OCI-LY3 (cell line): Measurements from ENCODE around the gene DCTN2.

ENCODE experiments used
- H2AFZ ChIP-seq: fragments of 200-600, 300-600 bp; shearing (Covaris generic); 2 replicates; pipeline ENCODE4 v1.6.0; 2014; ENCODE audit warnings: antibody characterized with exemption, low read depth, low read length
- H3K27ac ChIP-seq: fragments of 200-600, 300-600 bp; sonication (generic); 2 replicates; pipeline ENCODE4 v1.5.1; 2014; ENCODE audit warnings: mild to moderate bottlenecking, low read length, moderate library complexity, mixed read lengths
- H3K27me3 ChIP-seq: fragments of 200-600, 300-600 bp; sonication (generic); 2 replicates; pipeline ENCODE4 v1.6.1; 2014; ENCODE audit warnings: low read depth, low read length, mixed read lengths
- H3K36me3 ChIP-seq: fragments of 200-600, 300-600 bp; sonication (generic); replicated peaks from 2 replicates; pipeline ENCODE3; 2014; ENCODE audit warnings: low read depth, low read length, mixed read lengths
- H3K4me1 ChIP-seq: fragments of 300-600, 200-600 bp; sonication (generic); 2 replicates; pipeline ENCODE4 v1.6.1; 2014; ENCODE audit warnings: low read length, mixed read lengths
- H3K4me2 ChIP-seq: fragments of 200-600, 300-600 bp; sonication (generic); 2 replicates; pipeline ENCODE4 v1.6.1; 2014; ENCODE audit warnings: low read length, mixed read lengths
- H3K4me3 ChIP-seq: fragments of 300-600, 200-600 bp; sonication (generic); 2 replicates; pipeline ENCODE4 v1.5.1; 2014; ENCODE audit warnings: antibody characterized with exemption, mild to moderate bottlenecking, low read length, moderate library complexity
- H3K79me2 ChIP-seq: fragments of 300-600, 200-600 bp; shearing (Covaris generic); 2 replicates; pipeline ENCODE4 v1.6.1; 2014; ENCODE audit warnings: mild to moderate bottlenecking, low read length, mixed read lengths
- H3K9ac ChIP-seq: fragments of 300-600, 200-600 bp; shearing (Covaris generic); 2 replicates; pipeline ENCODE4 v1.6.0; 2014; ENCODE audit warnings: mild to moderate bottlenecking, low read length, moderate library complexity
- H3K9me3 ChIP-seq: fragments of 200-600, 300-600 bp; shearing (Covaris generic); 2 replicates; pipeline ENCODE4 v1.6.1; 2014; ENCODE audit warnings: low read length, mixed read lengths; ENCODE audit not compliant: insufficient read depth
- H4K20me1 ChIP-seq: fragments of 200-600, 300-600 bp; sonication (generic); 2 replicates; pipeline ENCODE4 v1.6.1; 2016; ENCODE audit warnings: low read length, mixed read lengths; ENCODE audit not compliant: insufficient read depth
- CTCF ChIP-seq: fragments of 200-600, 300-600 bp; sonication (generic); IDR thresholded peaks from 2 replicates; pipeline ENCODE4 v1.5.1; 2014; ENCODE audit warnings: antibody characterized with exemption, low read length, low read depth
- EZH2phosphoT487 ChIP-seq: fragments of 200-600 bp; shearing (Covaris generic); IDR thresholded peaks from 2 replicates; pipeline ENCODE4 v1.6.1; 2018; ENCODE audit warnings: antibody characterized with exemption, mixed run types, low read depth

Gene DCTN2

GRCh38 chr12:57528176-57528575, 18.8 kb downstream of the DCTN2 start:
- H3K9me3 ChIP-seq: no peaks in the 10 kb centered on the region
- peaks cover 39% of the 10 kb centered on the region for H3K36me3 ChIP-seq
- no peak overlapping the region for H2AFZ ChIP-seq
- 0 out of 2 replicates have a peak, but pooled peaks cover 9% of the 10 kb centered on the region for H4K20me1 ChIP-seq
- H3K4me1 ChIP-seq: peaks cover 11% of the 10 kb centered on the region
- H3K4me3 ChIP-seq: no peak overlapping the region
- H3K9ac ChIP-seq: no peak overlapping the region
- H3K27me3 ChIP-seq: no peaks in the 10 kb centered on the region
- H3K79me2 ChIP-seq: peaks cover 15% of the 10 kb centered on the region
- no peak overlapping the region for H3K4me2 ChIP-seq
- no peak overlapping the region for H3K27ac ChIP-seq
- TF ChIP-seq EZH2phosphoT487 (no peak), CTCF (no peak)

- Histone ChIP-seq H4K20me1 (0 out of 2 replicates have a peak, but pooled peaks cover 9% of the 10 kb centered on the region), H3K4me2 (no peak overlapping the region), H2AFZ (no peak overlapping the region), H3K9me3 (no peaks in the 10 kb centered on the region), H3K79me2 (peaks cover 17% of the 10 kb centered on the region), H3K27ac (no peak overlapping the region), H3K36me3 (peaks cover 31% of the 10 kb centered on the region), H3K4me3 (no peak overlapping the region), H3K9ac (no peak overlapping the region), H3K27me3 (no peaks in the 10 kb centered on the region), H3K4me1 (peaks cover 11% of the 10 kb centered on the region)
- TF ChIP-seq EZH2phosphoT487 (no peak), CTCF (no peak)
These were observed 19.8 kb downstream of the DCTN2 start for GRCh38 chr12:57527184-57527583.

- Histone ChIP-seq H3K27ac (no peak overlapping the region), H3K36me3 (peaks cover 31% of the 10 kb centered on the region), H3K79me2 (peaks cover 17% of the 10 kb centered on the region), H3K9ac (no peak overlapping the region), H2AFZ (no peak overlapping the region), H3K4me2 (no peak overlapping the region), H3K9me3 (no peaks in the 10 kb centered on the region), H3K4me3 (no peak overlapping the region), H4K20me1 (0 out of 2 replicates have a peak, but pooled peaks cover 9% of the 10 kb centered on the region), H3K4me1 (peaks cover 16% of the 10 kb centered on the region), H3K27me3 (no peaks in the 10 kb centered on the region)
- no peak for TF ChIP-seq EZH2phosphoT487
- TF ChIP-seq CTCF: no peak
These were observed 20.4 kb downstream of the DCTN2 start for GRCh38 chr12:57526477-57527126.

- peaks cover 30% of the 10 kb centered on the region for H3K36me3 ChIP-seq
- H3K27ac ChIP-seq: no peak overlapping the region
- no peak overlapping the region for H3K4me2 ChIP-seq
- 0 out of 2 replicates have a peak, but pooled peaks cover 9% of the 10 kb centered on the region for H4K20me1 ChIP-seq
- peaks cover 24% of the 10 kb centered on the region for H3K4me1 ChIP-seq
- no peaks in the 10 kb centered on the region for H3K27me3 ChIP-seq
- TF ChIP-seq CTCF (no peak), EZH2phosphoT487 (no peak)
- no peaks in the 10 kb centered on the region for H3K9me3 ChIP-seq
- no peak overlapping the region for H2AFZ ChIP-seq
- peaks cover 17% of the 10 kb centered on the region for H3K79me2 ChIP-seq
- no peak overlapping the region for H3K9ac ChIP-seq
- no peak overlapping the region for H3K4me3 ChIP-seq
These were observed 21.2 kb downstream of the DCTN2 start for GRCh38 chr12:57525615-57526383.
